ENCODE data around the gene VSTM2B. TPM values are rescaled to one million over a fixed set of nuclear protein-coding genes. Genes with fewer than 3 reads are reported as not detected.

Gene VSTM2B
- polyA plus RNA-seq, 1 donor (not counting 4 experiments of a cell fraction or from before 2014, with no cell fraction given): not detected

DNA sequence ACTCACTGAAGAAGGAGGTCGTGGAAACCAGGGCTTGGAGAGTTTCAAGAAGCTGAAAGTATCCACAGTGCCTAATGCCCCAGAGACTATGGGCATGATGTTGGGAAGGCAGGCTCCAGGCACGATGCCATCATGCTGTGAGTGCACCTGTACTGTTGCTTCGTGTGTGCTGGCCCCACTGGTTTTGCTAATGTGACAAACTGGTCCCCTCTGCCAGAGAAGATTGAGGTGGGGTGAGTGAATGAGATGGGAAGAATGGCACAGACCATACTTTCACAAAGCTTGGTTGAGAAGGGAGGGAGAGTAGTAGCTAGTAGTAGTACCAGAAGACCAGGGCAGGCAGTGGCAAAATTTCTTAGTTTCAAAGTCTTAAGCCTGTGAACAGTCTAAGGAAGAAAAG is 61.3 kb downstream of the VSTM2B start:
- H3K9me3 ChIP-seq (ENCODE audit: control insufficient read depth, low read depth, low read length): no peaks in the 10 kb centered on the region
- dilution Hi-C loops (cut with MboI; ENCODE audit: extremely low pct_ligation_motif_present, low sequenced_read_pairs): no loop called here
- H3K9me1 ChIP-seq (ENCODE audit: control insufficient read depth, extremely low read depth, insufficient read depth, low read length): no peaks in the 10 kb centered on the region
- H3K27me3 ChIP-seq (ENCODE audit: control insufficient read depth, extremely low read depth, insufficient read depth, low read length): peaks cover 3% of the 10 kb centered on the region
- no peaks in the 10 kb centered on the region for H3K79me2 ChIP-seq (ENCODE audit: control insufficient read depth, insufficient read depth, low read length)
- no peak overlapping the region for H3K9ac ChIP-seq (ENCODE audit: control insufficient read depth, extremely low read depth, insufficient read depth, low read length)
- H4K20me1 ChIP-seq (ENCODE audit: control insufficient read depth, extremely low read depth, insufficient read depth, low read length): no peaks in the 10 kb centered on the region
- no peak for TF ChIP-seq EZH2 (IDR thresholded peaks at IDR 0.05; ENCODE audit: low read length)
- TF ChIP-seq, protein P1, sequence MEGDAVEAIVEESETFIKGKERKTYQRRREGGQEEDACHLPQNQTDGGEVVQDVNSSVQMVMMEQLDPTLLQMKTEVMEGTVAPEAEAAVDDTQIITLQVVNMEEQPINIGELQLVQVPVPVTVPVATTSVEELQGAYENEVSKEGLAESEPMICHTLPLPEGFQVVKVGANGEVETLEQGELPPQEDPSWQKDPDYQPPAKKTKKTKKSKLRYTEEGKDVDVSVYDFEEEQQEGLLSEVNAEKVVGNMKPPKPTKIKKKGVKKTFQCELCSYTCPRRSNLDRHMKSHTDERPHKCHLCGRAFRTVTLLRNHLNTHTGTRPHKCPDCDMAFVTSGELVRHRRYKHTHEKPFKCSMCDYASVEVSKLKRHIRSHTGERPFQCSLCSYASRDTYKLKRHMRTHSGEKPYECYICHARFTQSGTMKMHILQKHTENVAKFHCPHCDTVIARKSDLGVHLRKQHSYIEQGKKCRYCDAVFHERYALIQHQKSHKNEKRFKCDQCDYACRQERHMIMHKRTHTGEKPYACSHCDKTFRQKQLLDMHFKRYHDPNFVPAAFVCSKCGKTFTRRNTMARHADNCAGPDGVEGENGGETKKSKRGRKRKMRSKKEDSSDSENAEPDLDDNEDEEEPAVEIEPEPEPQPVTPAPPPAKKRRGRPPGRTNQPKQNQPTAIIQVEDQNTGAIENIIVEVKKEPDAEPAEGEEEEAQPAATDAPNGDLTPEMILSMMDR (optimal IDR thresholded peaks at IDR 0.05 in 1 of 3, IDR thresholded peaks at IDR 0.05 in 1 of 3, conservative IDR thresholded peaks at IDR 0.05 in 1 of 3; ENCODE audit: extremely low read depth in 1 of 3, insufficient read depth in 2 of 3, low read length in 3 of 3): no peak
- H3K4me3 ChIP-seq (ENCODE audit: control insufficient read depth in 2 of 3, extremely low read depth in 1 of 3, insufficient read depth in 2 of 3, low read depth in 1 of 3, low read length in 3 of 3): no peak overlapping the region
- H3K36me3 ChIP-seq (ENCODE audit: control insufficient read depth in 2 of 2, extremely low read depth in 1 of 2, insufficient read depth in 2 of 2, low read length in 2 of 2): no peaks in the 10 kb centered on the region
- no peak for DNase-seq (ENCODE audit: low read depth, low spot score)
- no peak for FAIRE-seq
- no peak overlapping the region for H2AFZ ChIP-seq (ENCODE audit: control insufficient read depth, low read length)
- H3K4me2 ChIP-seq (ENCODE audit: control insufficient read depth, extremely low read depth, insufficient read depth, low read depth, low read length): no peak overlapping the region
- H3K4me1 ChIP-seq (ENCODE audit: control insufficient read depth, extremely low read depth, insufficient read depth, low read length): no peaks in the 10 kb centered on the region
- no peak overlapping the region for H3K27ac ChIP-seq (ENCODE audit: control insufficient read depth, insufficient read depth, low read length)

DNA sequence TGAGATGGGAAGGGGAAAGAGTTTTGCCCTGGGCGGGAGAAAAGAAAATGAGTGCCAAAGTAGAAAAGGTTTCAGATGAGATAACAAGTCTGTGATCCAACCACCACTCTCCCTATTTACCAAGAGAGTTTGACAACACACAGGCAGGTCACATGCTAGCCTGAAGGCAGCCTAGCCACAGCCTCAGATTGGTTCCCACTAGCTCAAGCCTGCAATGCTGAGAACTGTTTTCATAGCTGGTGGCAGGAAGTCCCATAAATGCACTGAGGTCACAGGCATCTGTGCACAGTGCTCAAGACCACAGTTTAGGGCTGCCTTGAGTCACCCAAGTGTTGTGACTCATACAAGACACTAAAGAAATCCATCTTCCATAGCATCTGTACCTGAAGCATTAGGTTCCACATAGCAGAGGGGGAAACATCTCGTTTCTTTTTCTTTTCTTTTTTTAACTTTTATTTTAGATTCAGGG is 61.8 kb downstream of the VSTM2B start:
- FAIRE-seq: no peak
- Histone ChIP-seq H3K9me1 (ENCODE audit: control insufficient read depth, extremely low read depth, insufficient read depth, low read length) (no peaks in the 10 kb centered on the region), H3K4me1 (ENCODE audit: control insufficient read depth, extremely low read depth, insufficient read depth, low read length) (no peaks in the 10 kb centered on the region), H3K27me3 (ENCODE audit: control insufficient read depth, extremely low read depth, insufficient read depth, low read length) (peaks cover 3% of the 10 kb centered on the region), H2AFZ (ENCODE audit: control insufficient read depth, low read length) (no peak overlapping the region), H3K79me2 (ENCODE audit: control insufficient read depth, insufficient read depth, low read length) (no peaks in the 10 kb centered on the region), H3K9ac (ENCODE audit: control insufficient read depth, extremely low read depth, insufficient read depth, low read length) (no peak overlapping the region), H3K4me3 (ENCODE audit: control insufficient read depth in 2 of 3, extremely low read depth in 1 of 3, insufficient read depth in 2 of 3, low read depth in 1 of 3, low read length in 3 of 3) (no peak overlapping the region), H3K9me3 (ENCODE audit: control insufficient read depth, low read depth, low read length) (no peaks in the 10 kb centered on the region), H3K27ac (ENCODE audit: control insufficient read depth, insufficient read depth, low read length) (no peak overlapping the region), H3K36me3 (ENCODE audit: control insufficient read depth in 2 of 2, extremely low read depth in 1 of 2, insufficient read depth in 2 of 2, low read length in 2 of 2) (no peaks in the 10 kb centered on the region), H4K20me1 (ENCODE audit: control insufficient read depth, extremely low read depth, insufficient read depth, low read length) (no peaks in the 10 kb centered on the region), H3K4me2 (ENCODE audit: control insufficient read depth, extremely low read depth, insufficient read depth, low read depth, low read length) (no peak overlapping the region)
- DNase-seq (ENCODE audit: low read depth, low spot score): no peak
- TF ChIP-seq, protein P1 (optimal IDR thresholded peaks at IDR 0.05 in 1 of 3, IDR thresholded peaks at IDR 0.05 in 1 of 3, conservative IDR thresholded peaks at IDR 0.05 in 1 of 3; ENCODE audit: extremely low read depth in 1 of 3, insufficient read depth in 2 of 3, low read length in 3 of 3): no peak
- no peak for TF ChIP-seq EZH2 (IDR thresholded peaks at IDR 0.05; ENCODE audit: low read length)
- dilution Hi-C loops (cut with MboI; ENCODE audit: extremely low pct_ligation_motif_present, low sequenced_read_pairs): no loop called here
